ENCODE data around the gene ATRAID.

ATRAID gene

GRCh38 chr2:27177441-27178351 lies 34.1 kb upstream of the ATRAID start:
- no peaks in the 10 kb centered on the region for H3K4me1 ChIP-seq (ENCODE audit: control insufficient read depth, insufficient read depth, low read length)
- no peak overlapping the region for H3K4me3 ChIP-seq (ENCODE audit: insufficient read depth, low read depth, low read length)
- no peaks in the 10 kb centered on the region for H3K27me3 ChIP-seq (ENCODE audit: control insufficient read depth, insufficient read depth, low read length, poor library complexity, severe bottlenecking)
- H3K27ac ChIP-seq (ENCODE audit: insufficient read depth, low read depth, low read length, poor library complexity, severe bottlenecking), result no peak overlapping the region
- H3K9me3 ChIP-seq (ENCODE audit: control insufficient read depth, low read length), result no peaks in the 10 kb centered on the region
- H3K36me3 ChIP-seq (ENCODE audit: control insufficient read depth, insufficient read depth, low read length), result no peaks in the 10 kb centered on the region
- WGBS, 2 experiments, result 90 to 95% methylated on average over 15 of the region's 15 CpGs

GRCh38 chr2:27178469-27178868 lies 33.4 kb upstream of the ATRAID start:
- Histone ChIP-seq H3K36me3 (ENCODE audit: control insufficient read depth, insufficient read depth, low read length) (no peaks in the 10 kb centered on the region), H3K4me3 (ENCODE audit: insufficient read depth, low read depth, low read length) (no peak overlapping the region), H3K9me3 (ENCODE audit: control insufficient read depth, low read length) (no peaks in the 10 kb centered on the region), H3K27ac (ENCODE audit: insufficient read depth, low read depth, low read length, poor library complexity, severe bottlenecking) (no peak overlapping the region), H3K27me3 (ENCODE audit: control insufficient read depth, insufficient read depth, low read length, poor library complexity, severe bottlenecking) (no peaks in the 10 kb centered on the region), H3K4me1 (ENCODE audit: control insufficient read depth, insufficient read depth, low read length) (no peaks in the 10 kb centered on the region)
- WGBS, 2 experiments, result 87 to 91% methylated on average over 1 to 2 of the region's 3 CpGs

GRCh38 chr2:27179344-27180000 lies 32.4 kb upstream of the ATRAID start:
- H3K4me3 ChIP-seq (ENCODE audit: insufficient read depth, low read depth, low read length), result no peak overlapping the region
- no peaks in the 10 kb centered on the region for H3K27me3 ChIP-seq (ENCODE audit: control insufficient read depth, insufficient read depth, low read length, poor library complexity, severe bottlenecking)
- no peaks in the 10 kb centered on the region for H3K36me3 ChIP-seq (ENCODE audit: control insufficient read depth, insufficient read depth, low read length)
- 61 to 91% methylated on average over 2 to 3 of the region's 3 CpGs for WGBS, 2 experiments
- H3K27ac ChIP-seq (ENCODE audit: insufficient read depth, low read depth, low read length, poor library complexity, severe bottlenecking), result no peak overlapping the region
- no peaks in the 10 kb centered on the region for H3K4me1 ChIP-seq (ENCODE audit: control insufficient read depth, insufficient read depth, low read length)
- no peaks in the 10 kb centered on the region for H3K9me3 ChIP-seq (ENCODE audit: control insufficient read depth, low read length)

- Histone ChIP-seq H3K27ac (ENCODE audit: insufficient read depth, low read depth, low read length, poor library complexity, severe bottlenecking) (no peak overlapping the region), H3K4me1 (ENCODE audit: control insufficient read depth, insufficient read depth, low read length) (no peaks in the 10 kb centered on the region), H3K36me3 (ENCODE audit: control insufficient read depth, insufficient read depth, low read length) (no peaks in the 10 kb centered on the region), H3K27me3 (ENCODE audit: control insufficient read depth, insufficient read depth, low read length, poor library complexity, severe bottlenecking) (no peaks in the 10 kb centered on the region), H3K9me3 (ENCODE audit: control insufficient read depth, low read length) (no peaks in the 10 kb centered on the region), H3K4me3 (ENCODE audit: insufficient read depth, low read depth, low read length) (no peak overlapping the region)
- 65 to 70% methylated on average over 4 of the region's 4 CpGs for WGBS, 2 experiments
These were observed 29.5 kb upstream of the ATRAID start for GRCh38 chr2:27182346-27182745.

GRCh38 chr2:27184115-27184514 lies 27.7 kb upstream of the ATRAID start:
- Histone ChIP-seq H3K9me3 (ENCODE audit: control insufficient read depth, low read length) (no peaks in the 10 kb centered on the region), H3K27ac (ENCODE audit: insufficient read depth, low read depth, low read length, poor library complexity, severe bottlenecking) (no peak overlapping the region), H3K4me3 (ENCODE audit: insufficient read depth, low read depth, low read length) (no peak overlapping the region), H3K36me3 (ENCODE audit: control insufficient read depth, insufficient read depth, low read length) (no peaks in the 10 kb centered on the region), H3K27me3 (ENCODE audit: control insufficient read depth, insufficient read depth, low read length, poor library complexity, severe bottlenecking) (no peaks in the 10 kb centered on the region), H3K4me1 (ENCODE audit: control insufficient read depth, insufficient read depth, low read length) (no peaks in the 10 kb centered on the region)
- 88 to 92% methylated on average over 4 of the region's 4 CpGs for WGBS, 2 experiments

GRCh38 chr2:27185331-27186026 lies 26.4 kb upstream of the ATRAID start:
- no peak overlapping the region for H3K4me3 ChIP-seq (ENCODE audit: insufficient read depth, low read depth, low read length)
- H3K27ac ChIP-seq (ENCODE audit: insufficient read depth, low read depth, low read length, poor library complexity, severe bottlenecking), result no peak overlapping the region
- no peaks in the 10 kb centered on the region for H3K4me1 ChIP-seq (ENCODE audit: control insufficient read depth, insufficient read depth, low read length)
- H3K27me3 ChIP-seq (ENCODE audit: control insufficient read depth, insufficient read depth, low read length, poor library complexity, severe bottlenecking), result no peaks in the 10 kb centered on the region
- 87 to 89% methylated on average over 6 of the region's 6 CpGs for WGBS, 2 experiments
- H3K36me3 ChIP-seq (ENCODE audit: control insufficient read depth, insufficient read depth, low read length), result no peaks in the 10 kb centered on the region
- H3K9me3 ChIP-seq (ENCODE audit: control insufficient read depth, low read length), result no peaks in the 10 kb centered on the region

- Histone ChIP-seq H3K4me3 (ENCODE audit: insufficient read depth, low read depth, low read length) (no peak overlapping the region), H3K4me1 (ENCODE audit: control insufficient read depth, insufficient read depth, low read length) (no peaks in the 10 kb centered on the region), H3K27me3 (ENCODE audit: control insufficient read depth, insufficient read depth, low read length, poor library complexity, severe bottlenecking) (no peaks in the 10 kb centered on the region), H3K27ac (ENCODE audit: insufficient read depth, low read depth, low read length, poor library complexity, severe bottlenecking) (no peak overlapping the region), H3K36me3 (ENCODE audit: control insufficient read depth, insufficient read depth, low read length) (no peaks in the 10 kb centered on the region), H3K9me3 (ENCODE audit: control insufficient read depth, low read length) (no peaks in the 10 kb centered on the region)
- 79 to 80% methylated on average over 6 of the region's 6 CpGs for WGBS, 2 experiments
These were observed 25.1 kb upstream of the ATRAID start for GRCh38 chr2:27186613-27187345.

GRCh38 chr2:27189989-27190388 lies 21.9 kb upstream of the ATRAID start:
- Histone ChIP-seq H3K36me3 (ENCODE audit: control insufficient read depth, insufficient read depth, low read length) (no peaks in the 10 kb centered on the region), H3K4me1 (ENCODE audit: control insufficient read depth, insufficient read depth, low read length) (no peaks in the 10 kb centered on the region), H3K27me3 (ENCODE audit: control insufficient read depth, insufficient read depth, low read length, poor library complexity, severe bottlenecking) (no peaks in the 10 kb centered on the region), H3K4me3 (ENCODE audit: insufficient read depth, low read depth, low read length) (no peak overlapping the region), H3K27ac (ENCODE audit: insufficient read depth, low read depth, low read length, poor library complexity, severe bottlenecking) (no peak overlapping the region), H3K9me3 (ENCODE audit: control insufficient read depth, low read length) (no peaks in the 10 kb centered on the region)
- 89 to 91% methylated on average over 8 of the region's 8 CpGs for WGBS, 2 experiments

GRCh38 chr2:27191070-27191829 lies 20.6 kb upstream of the ATRAID start:
- WGBS, 2 experiments, result 60 to 65% methylated on average over 8 of the region's 8 CpGs
- Histone ChIP-seq H3K27me3 (ENCODE audit: control insufficient read depth, insufficient read depth, low read length, poor library complexity, severe bottlenecking) (no peaks in the 10 kb centered on the region), H3K4me1 (ENCODE audit: control insufficient read depth, insufficient read depth, low read length) (no peaks in the 10 kb centered on the region), H3K9me3 (ENCODE audit: control insufficient read depth, low read length) (no peaks in the 10 kb centered on the region), H3K27ac (ENCODE audit: insufficient read depth, low read depth, low read length, poor library complexity, severe bottlenecking) (no peak overlapping the region), H3K4me3 (ENCODE audit: insufficient read depth, low read depth, low read length) (no peak overlapping the region), H3K36me3 (ENCODE audit: control insufficient read depth, insufficient read depth, low read length) (no peaks in the 10 kb centered on the region)
